Activated T-cell treated with anti-CD3 and anti-CD28 coated beads for 48 hours (primary cell): Measurements from ENCODE around the gene CUX1.
"Not testable (repeated sequence)": the region's sequence is repeated elsewhere in the genome, so short reads cannot be mapped to it uniquely, and the experiment has no call there.

Experiments used
- DNase-seq: peaks from one replicate; pipeline ENCODE4 v3.0.0-alpha.2; 2020; ENCODE audit warnings: low read depth

Gene CUX1

GRCh38 chr7:101817471-101818286 lies at the start of gene CUX1:
CUX1 (plus strand) TSS chr7:101817626; CDS start chr7:101817640, 14 bp downstream.
- DNase-seq: peak; percentile 27

GRCh38 chr7:101768280-101768679 lies 49.1 kb upstream of the CUX1 start:
- no peak for DNase-seq

GRCh38 chr7:101770466-101770865 lies 47.0 kb upstream of the CUX1 start:
- DNase-seq: no peak

- no peak for DNase-seq
Observed at GRCh38 chr7:101772508-101773211, 44.8 kb upstream of the CUX1 start.

GRCh38 chr7:101775181-101775580 lies 42.2 kb upstream of the CUX1 start:
- no peak for DNase-seq

GRCh38 chr7:101778026-101778580 lies 39.3 kb upstream of the CUX1 start:
- no peak for DNase-seq

GRCh38 chr7:101779267-101779666 lies 38.2 kb upstream of the CUX1 start:
- no peak for DNase-seq

GRCh38 chr7:101780281-101780680 lies 37.1 kb upstream of the CUX1 start:
- no peak for DNase-seq

GRCh38 chr7:101781439-101781838 lies 36.0 kb upstream of the CUX1 start:
- no peak for DNase-seq

- no peak for DNase-seq
Observed at GRCh38 chr7:101782476-101782875, 35.0 kb upstream of the CUX1 start.

GRCh38 chr7:101782896-101783295 lies 34.5 kb upstream of the CUX1 start:
- no peak for DNase-seq

- DNase-seq: no peak
Observed at GRCh38 chr7:101783381-101784181, 33.8 kb upstream of the CUX1 start.

- DNase-seq: no peak
Observed at GRCh38 chr7:101784292-101785127, 32.9 kb upstream of the CUX1 start.

- no peak for DNase-seq
Observed at GRCh38 chr7:101787864-101788263, 29.6 kb upstream of the CUX1 start.

- no peak for DNase-seq
Observed at GRCh38 chr7:101788517-101788916, 28.9 kb upstream of the CUX1 start.

- DNase-seq: no peak
Observed at GRCh38 chr7:101790566-101791293, 26.7 kb upstream of the CUX1 start.

GRCh38 chr7:101792051-101792681 lies 25.3 kb upstream of the CUX1 start:
- DNase-seq: no peak

- DNase-seq: not testable (repeated sequence)
Observed at GRCh38 chr7:101792682-101793071, 24.7 kb upstream of the CUX1 start.

GRCh38 chr7:101795461-101795860 lies 22.0 kb upstream of the CUX1 start:
- no peak for DNase-seq

GRCh38 chr7:101798173-101798572 lies 19.3 kb upstream of the CUX1 start:
- not testable (repeated sequence) for DNase-seq
